Ovary (tissue), 9 donors: ENCODE results near the gene DNER. TPM values are rescaled to one million over a fixed set of nuclear protein-coding genes. Genes with fewer than 3 reads are reported as not detected.

Source experiments
- DNase-seq, 5 donors: peaks; one replicate each; pipeline ENCODE4 v3.0.0-alpha.2; 2019 to 2020
- H3K27ac ChIP-seq, 2 donors: fragments of 200-600 bp; one replicate each; pipeline versions ENCODE4 v1.5.1 to v1.8.0; 2019 to 2022
- H3K27me3 ChIP-seq: fragments of 200-600 bp; one replicate; pipeline ENCODE4 v1.8.0; 2022
- H3K36me3 ChIP-seq: fragments of 200-600 bp; sonication (generic); one replicate; pipeline ENCODE4 v1.5.1; 2019
- H3K4me1 ChIP-seq: one replicate; pipeline ENCODE4 v1.8.1; 2013; ENCODE audit warnings: mild to moderate bottlenecking, moderate library complexity; ENCODE audit not compliant: insufficient read depth
- H3K4me3 ChIP-seq: fragments of 200-600 bp; sonication (generic); one replicate; pipeline ENCODE4 v1.5.1; 2017
- H3K9me3 ChIP-seq, 2 donors: fragments of 200-600 bp in 1 of 2; sonication (generic) in 1 of 2; one replicate each; pipeline versions ENCODE4 v1.5.1 to v1.8.1; 2013 to 2019; ENCODE audit warnings: mild to moderate bottlenecking in 1 of 2, moderate library complexity in 1 of 2
- CTCF ChIP-seq, 3 donors: fragments of 450-650 bp in 2 of 3; fragments of 200-600 bp in 1 of 3; IDR thresholded peaks; one replicate each; pipeline versions ENCODE4 v1.5.1 to v1.8.0; 2016 to 2022; ENCODE audit warnings: antibody characterized with exemption in 3 of 3, mild to moderate bottlenecking in 1 of 3
- EP300 ChIP-seq: sonication (generic); formaldehyde crosslinking; IDR thresholded peaks from one replicate; pipeline ENCODE4 v1.6.1; 2017; ENCODE audit warnings: antibody characterized with exemption
- POLR2A ChIP-seq: fragments of 450-650 bp; IDR thresholded peaks from one replicate; pipeline ENCODE4 v1.6.1; 2017; ENCODE audit warnings: antibody characterized with exemption, mild to moderate bottlenecking, moderate library complexity
- WGBS, 3 donors: extraction: QIAGEN DNeasy Blood & Tissue Kit in 1 of 3; methylation state at CpG; one replicate each; pipeline versions ENCODE4 v1.1.5 to v1.1.7; 2013 to 2017; 5-methylcytosine and 5-hydroxymethylcytosine counted together
- intact Hi-C, 4 donors: fragments of 100-400 bp; cut with DNase I; formaldehyde crosslinking; loops; one replicate each; pipeline versions ENCODE4 v1.11.0 to v1.15.1; 2022 to 2023
- polyA plus RNA-seq, 2 donors: library from polyadenylated mRNA; stranded (reverse); fragments of 200-250 nt in 1 of 2; fragments of 350-450 nt in 1 of 2; fragmentation: Illumina TruSeq in 1 of 2; extraction: RNeasy Lipid Tissue Mini Kit (QIAGEN cat#74804) in 1 of 2; gene quantifications; one replicate each; pipeline ENCODE4 v1.2.3, GENCODE V29; 2013 to 2014
- total RNA-seq, 7 donors: library from RNA; depleted of rRNA in 2 of 7; stranded (reverse); fragments of >200 nt in 2 of 7; fragmentation: NEBNext Ultra II Directional in 3 of 7; extraction: Animal tissue kit (Norgen Biotek cat#: 25700) in 3 of 7; gene quantifications; one replicate each; pipeline versions ENCODE4 v1.1.0 to v1.2.4, GENCODE V29; 2016 to 2023
- donor health status: DM: no; HTN: no; CAD: no; lungs with moderate emphysema.
- donor health status: DM: no; HTN: no; CAD: no.
- donor health status: Bipolar disorder and iron deficiency.
- donor health status: DM: yes; HTN: yes; CAD: no.
- donor health status: DM: no; HTN: no; CAD: no.
- donor health status: DM: yes; HTN: yes; CAD: no.

Gene DNER
- total and polyA plus RNA-seq, 9 donors, result 0.17 to 2.7 (median 1.2) TPM; not detected in 1

- Histone ChIP-seq H3K36me3 (no peaks in the 10 kb centered on the region), H3K9me3 (no peaks in the 10 kb centered on the region), H3K27me3 (no peaks in the 10 kb centered on the region), H3K4me3 (no peak overlapping the region), H3K27ac (no peak overlapping the region), H3K4me1 (peaks cover 12% of the 10 kb centered on the region)
- no peak for DNase-seq
- WGBS, 3 donors, result 53 to 85% (median 65%) methylated on average over 5 of the region's 5 CpGs
- intact Hi-C loops, result no loop called here
- TF ChIP-seq POLR2A (no peak), EP300 (no peak), CTCF (IDR thresholded peaks at IDR 0.05) (no peak)
These were observed 308.6 kb downstream of the DNER start for GRCh38 chr2:229405796-229406195.

GRCh38 chr2:229403296-229403695 lies 311.1 kb downstream of the DNER start:
- Histone ChIP-seq H3K27me3 (no peaks in the 10 kb centered on the region), H3K4me1 (peaks cover 6% of the 10 kb centered on the region), H3K27ac (no peak overlapping the region), H3K9me3 (no peaks in the 10 kb centered on the region), H3K4me3 (no peak overlapping the region), H3K36me3 (no peaks in the 10 kb centered on the region)
- TF ChIP-seq POLR2A (no peak), CTCF (IDR thresholded peaks at IDR 0.05) (no peak), EP300 (no peak)
- WGBS, 3 donors, result 89 to 93% (median 91%) methylated on average over 3 of the region's 3 CpGs
- intact Hi-C loops, result no loop called here
- DNase-seq, result no peak

- H3K4me3 ChIP-seq, result no peak overlapping the region
- H3K27ac ChIP-seq, result no peak overlapping the region
- H3K9me3 ChIP-seq, result no peaks in the 10 kb centered on the region
- peaks cover 2% of the 10 kb centered on the region for H3K4me1 ChIP-seq
- no peaks in the 10 kb centered on the region for H3K27me3 ChIP-seq
- TF ChIP-seq EP300 (no peak), POLR2A (no peak), CTCF (IDR thresholded peaks at IDR 0.05) (no peak)
- 65 to 69% (median 68%) methylated on average over 4 of the region's 4 CpGs for WGBS, 3 donors
- no peaks in the 10 kb centered on the region for H3K36me3 ChIP-seq
- intact Hi-C loops, result no loop called here
- DNase-seq, result no peak
These were observed 313.0 kb downstream of the DNER start for GRCh38 chr2:229401171-229401865.

- Histone ChIP-seq H3K27ac (no peak overlapping the region), H3K4me1 (no peaks in the 10 kb centered on the region), H3K9me3 (no peaks in the 10 kb centered on the region), H3K36me3 (no peaks in the 10 kb centered on the region), H3K27me3 (no peaks in the 10 kb centered on the region), H3K4me3 (no peak overlapping the region)
- whole genome bisulfite sequencing, 3 donors, result 88 to 93% (median 93%) methylated on average over 4 of the region's 4 CpGs
- TF ChIP-seq CTCF (IDR thresholded peaks at IDR 0.05), result no peak
- no peak for TF ChIP-seq EP300
- TF ChIP-seq POLR2A, result no peak
- no peak for DNase-seq
- intact Hi-C loops, result no loop called here
These were observed 320.4 kb downstream of the DNER start for GRCh38 chr2:229393926-229394325.
